GM18505 (cell line): ENCODE measurements around the gene DNHD1.

ENCODE experiments used
- ATAC-seq: cut with Tn5 transposase; IDR thresholded peaks from one replicate; pipeline ENCODE4 v1.9.1; 2021; ENCODE audit not compliant: unreplicated experiment
- POLR2A ChIP-seq: IDR thresholded peaks from 4 replicates; pipeline ENCODE4 v1.6.1; 2011; ENCODE audit warnings: borderline replicate concordance; ENCODE audit not compliant: insufficient read depth, insufficient read length; ENCODE audit errors: extremely low read depth

DNHD1 gene

GRCh38 chr11:6548641-6549040 lies 51.6 kb downstream of the DNHD1 start:
- no peak for ATAC-seq
- TF ChIP-seq POLR2A, result no peak

- ATAC-seq, result no peak
- no peak for TF ChIP-seq POLR2A
These were observed 56.6 kb downstream of the DNHD1 start for GRCh38 chr11:6553634-6554033.

GRCh38 chr11:6554828-6555706 lies 58.0 kb downstream of the DNHD1 start:
- TF ChIP-seq POLR2A, result no peak
- no peak for ATAC-seq

- no peak for TF ChIP-seq POLR2A
- ATAC-seq, result no peak
These were observed 59.3 kb downstream of the DNHD1 start for GRCh38 chr11:6556139-6556949.

- no peak for TF ChIP-seq POLR2A
- no peak for ATAC-seq
These were observed 60.0 kb downstream of the DNHD1 start for GRCh38 chr11:6557063-6557462.

- no peak for ATAC-seq
- TF ChIP-seq POLR2A, result no peak
These were observed 60.9 kb downstream of the DNHD1 start for GRCh38 chr11:6557761-6558674.

GRCh38 chr11:6559369-6559768 lies 62.3 kb downstream of the DNHD1 start:
- no peak for TF ChIP-seq POLR2A
- ATAC-seq, result no peak

GRCh38 chr11:6561288-6561687 lies 64.2 kb downstream of the DNHD1 start:
- TF ChIP-seq POLR2A, result no peak
- no peak for ATAC-seq

- ATAC-seq, result no peak
- no peak for TF ChIP-seq POLR2A
These were observed 66.1 kb downstream of the DNHD1 start for GRCh38 chr11:6563121-6563619.

GRCh38 chr11:6563667-6564066 lies 66.6 kb downstream of the DNHD1 start:
- ATAC-seq, result no peak
- no peak for TF ChIP-seq POLR2A

- no peak for TF ChIP-seq POLR2A
- no peak for ATAC-seq
These were observed 68.2 kb downstream of the DNHD1 start for GRCh38 chr11:6565325-6565724.

GRCh38 chr11:6565988-6566703 lies 69.1 kb downstream of the DNHD1 start:
- ATAC-seq, result no peak
- no peak for TF ChIP-seq POLR2A
